Gastrocnemius medialis (tissue), 4 donors: ENCODE results near the gene SAMD11. TPM values are rescaled to one million over a fixed set of nuclear protein-coding genes. Genes with fewer than 3 reads are reported as not detected.
"Not testable (repeated sequence)": the region's sequence is repeated elsewhere in the genome, so short reads cannot be mapped to it uniquely, and the experiment has no call there.

Source experiments
- ATAC-seq, 2 donors: fragments of 150-250 bp; one replicate each; pipeline ENCODE4 v1.9.1; 2016
- DNase-seq, 2 donors: peaks; one replicate each; pipeline ENCODE4 v3.0.0-alpha.2; 2019
- H3K27ac ChIP-seq, 4 donors: fragments of 200-600 bp; sonication (generic); 1 replicate in 1 of 4; 2 replicates in 3 of 4; pipeline ENCODE4 v1.5.1; 2016 to 2018; ENCODE audit warnings: mild to moderate bottlenecking in 2 of 4, moderate library complexity in 1 of 4
- H3K27me3 ChIP-seq, 3 donors: fragments of 200-600 bp; sonication (generic) in 2 of 3; 1 replicate in 1 of 3; 2 replicates in 2 of 3; pipeline versions ENCODE4 v1.5.1 to v1.6.0; 2016 to 2019; ENCODE audit warnings: mild to moderate bottlenecking in 1 of 3, moderate library complexity in 1 of 3
- H3K36me3 ChIP-seq, 2 donors: fragments of 200-600 bp; sonication (generic) in 1 of 2; one replicate each; pipeline ENCODE4 v1.5.1; 2017 to 2018
- H3K4me1 ChIP-seq, 2 donors: fragments of 200-600 bp; sonication (generic) in 1 of 2; one replicate each; pipeline ENCODE4 v1.5.1; 2016 to 2017; ENCODE audit warnings: mild to moderate bottlenecking in 2 of 2
- H3K4me3 ChIP-seq, 4 donors: fragments of 200-600 bp; sonication (generic) in 3 of 4; 1 replicate in 1 of 4; 2 replicates in 3 of 4; pipeline ENCODE4 v1.5.1; 2016 to 2019; ENCODE audit warnings: mild to moderate bottlenecking in 2 of 4
- H3K9me3 ChIP-seq, 3 donors: fragments of 200-600 bp; sonication (generic) in 2 of 3; 1 replicate in 1 of 3; 2 replicates in 2 of 3; pipeline ENCODE4 v1.5.1; 2016 to 2019
- CTCF ChIP-seq, 5 experiments: fragments of 450-650 bp in 3 of 5; fragments of 200-600 bp in 2 of 5; sonication (generic) in 2 of 5; IDR thresholded peaks in 4 of 5; conservative IDR thresholded peaks in 1 of 5; 1 replicate in 4 of 5; 2 replicates in 1 of 5; pipeline ENCODE4 v1.5.1; 2016 to 2019; ENCODE audit warnings: antibody characterized with exemption in 5 of 5, mild to moderate bottlenecking in 3 of 5, moderate library complexity in 3 of 5
- POLR2A ChIP-seq, 2 donors: fragments of 450-650 bp; IDR thresholded peaks; one replicate each; pipeline ENCODE4 v1.6.1; 2017; ENCODE audit warnings: antibody characterized with exemption in 2 of 2, mild to moderate bottlenecking in 2 of 2, moderate library complexity in 2 of 2
- in situ Hi-C, 4 donors: fragments of 200-750 bp; cut with MboI; loops; one replicate each; pipeline versions ENCODE4 v1.15.0 to v1.8.0; 2017; ENCODE audit warnings: low sequenced_read_pairs in 4 of 4
- intact Hi-C: fragments of 100-400 bp; cut with DNase I; formaldehyde crosslinking; loops from one replicate; pipeline ENCODE4 v1.15.1; 2023; ENCODE audit warnings: low total_unique reads
- total RNA-seq, 4 donors: library from RNA; depleted of rRNA; stranded (reverse); fragments of >200 nt; gene quantifications; one replicate each; pipeline versions ENCODE4 v1.1.0 to v1.2.3, GENCODE V29; 2016

The SAMD11 gene
- total RNA-seq, 4 donors from 2014 or later: 0.17 to 0.38 TPM; not detected in 2

- no peak overlapping the region for H3K4me3 ChIP-seq
- ATAC-seq: no peak
- peaks cover 0 to 60% of the 10 kb centered on the region in 2 donors for H3K36me3 ChIP-seq
- DNase-seq: no peak
- H3K27ac ChIP-seq: no peak overlapping the region
- no peaks in the 10 kb centered on the region for H3K9me3 ChIP-seq
- peaks cover 21 to 22% (median 21%) of the 10 kb centered on the region in 3 donors for H3K27me3 ChIP-seq
- TF ChIP-seq CTCF (IDR thresholded peaks at IDR 0.05 in 4 of 5, conservative IDR thresholded peaks at IDR 0.05 in 1 of 5) (no peak), POLR2A (IDR thresholded peaks at IDR 0.05) (no peak)
- intact Hi-C loops: no loop called here
- in situ Hi-C loops: no loop called here
- H3K4me1 ChIP-seq: peaks cover under 1 to 11% of the 10 kb centered on the region in 2 donors
Measured at GRCh38 chr1:945688-946556, 22.2 kb downstream of the SAMD11 start.

GRCh38 chr1:946811-947210 lies 23.1 kb downstream of the SAMD11 start:
- Histone ChIP-seq H3K27me3 (peaks cover 12 to 15% (median 12%) of the 10 kb centered on the region in 3 donors), H3K36me3 (peaks cover 0 to 67% of the 10 kb centered on the region in 2 donors)
- H3K4me1 ChIP-seq, H3K9me3 ChIP-seq, DNase-seq, H3K27ac ChIP-seq, H3K4me3 ChIP-seq, intact Hi-C loops, in situ Hi-C loops, ATAC-seq: not testable (repeated sequence)

- Histone ChIP-seq H3K36me3 (peaks cover 0 to 78% of the 10 kb centered on the region in 2 donors), H3K27me3 (peaks cover under 1 to 4% (median under 1%) of the 10 kb centered on the region in 3 donors), H3K27ac (no peak overlapping the region), H3K4me1 (no peaks in the 10 kb centered on the region), H3K9me3 (no peaks in the 10 kb centered on the region), H3K4me3 (no peak overlapping the region)
- TF ChIP-seq CTCF (IDR thresholded peaks at IDR 0.05 in 4 of 5, conservative IDR thresholded peaks at IDR 0.05 in 1 of 5) (no peak), POLR2A (IDR thresholded peaks at IDR 0.05) (no peak)
- in situ Hi-C loops (no loop called here), intact Hi-C loops (no loop called here)
- no peak for ATAC-seq
- no peak for DNase-seq
Measured at GRCh38 chr1:947958-948357, 24.2 kb downstream of the SAMD11 start.

GRCh38 chr1:950268-950667 lies 26.5 kb downstream of the SAMD11 start:
- H3K9me3 ChIP-seq: no peaks in the 10 kb centered on the region
- no peak for ATAC-seq

More at GRCh38 chr1:950268-950667, 26.5 kb downstream of the SAMD11 start:
- in situ Hi-C loops: no loop called here
- peaks cover 0 to 96% of the 10 kb centered on the region in 2 donors for H3K36me3 ChIP-seq
- H3K27ac ChIP-seq: no peak overlapping the region
- no peaks in the 10 kb centered on the region for H3K27me3 ChIP-seq
- H3K4me3 ChIP-seq: no peak overlapping the region
- TF ChIP-seq CTCF (IDR thresholded peaks at IDR 0.05 in 4 of 5, conservative IDR thresholded peaks at IDR 0.05 in 1 of 5): no peak
- no peak for TF ChIP-seq POLR2A (IDR thresholded peaks at IDR 0.05)
- no peak for DNase-seq
- intact Hi-C loops: loop anchor here (10.0 kb wide), 1 partner anchor 365 kb away; no protein-coding TSS in a partner anchor
- no peaks in the 10 kb centered on the region for H3K4me1 ChIP-seq
